T-helper 17 cell (primary cell): ENCODE measurements around the gene SOAT2. TPM values are rescaled to one million over a fixed set of nuclear protein-coding genes. Genes with fewer than 3 reads are reported as not detected.
"Not testable (repeated sequence)": the region's sequence is repeated elsewhere in the genome, so short reads cannot be mapped to it uniquely, and the experiment has no call there.

Source experiments
- ATAC-seq: fragments of 150-1000 bp; cut with Tn5 transposase; 2 replicates; pipeline ENCODE4 v1.10.0; 2021; ENCODE audit warnings: mild to moderate bottlenecking, moderate library complexity
- DNase-seq, 3 donors: peaks; one replicate each; pipeline versions ENCODE4 v3.0.0 to v3.0.0-alpha.2; 2020 to 2021
- H3K9me3 ChIP-seq: one replicate; pipeline ENCODE4 v1.7.0; 2013; ENCODE audit warnings: low read length, mild to moderate bottlenecking; ENCODE audit not compliant: control insufficient read depth, poor library complexity, severe bottlenecking
- H3K27ac Mint-ChIP-seq: one replicate; pipeline ENCODE4 v1.8.0; 2022; ENCODE audit warnings: mild to moderate bottlenecking, moderate library complexity, mixed read lengths
- H3K27me3 Mint-ChIP-seq: one replicate; pipeline ENCODE4 v1.8.0; 2022; ENCODE audit warnings: mixed read lengths
- H3K36me3 Mint-ChIP-seq: one replicate; pipeline ENCODE4 v1.8.0; 2022; ENCODE audit warnings: low read depth, mixed read lengths
- H3K4me1 Mint-ChIP-seq: one replicate; pipeline ENCODE4 v1.8.0; 2022; ENCODE audit warnings: mild to moderate bottlenecking, mixed read lengths
- H3K4me3 Mint-ChIP-seq: one replicate; pipeline ENCODE4 v1.8.0; 2022; ENCODE audit warnings: mild to moderate bottlenecking, moderate library complexity, mixed read lengths
- total RNA-seq, 4 donors: library from RNA in 2 of 4; stranded (reverse) in 2 of 4; gene quantifications; one replicate each; pipeline ENCODE4 v1.2.3 and lab custom pipeline; 2022 to 2026

SOAT2 gene
- total RNA-seq, 2 donors from 2014 or later: 0.83 to 2.5 TPM

GRCh38 chr12:53082637-53083175 lies 20.6 kb upstream of the SOAT2 start:
- DNase-seq: no peak
- H3K36me3 Mint-ChIP-seq: peaks cover 5% of the 10 kb centered on the region
- H3K9me3 ChIP-seq: no peaks in the 10 kb centered on the region
- H3K27me3 Mint-ChIP-seq: peaks cover 13% of the 10 kb centered on the region
- no peak overlapping the region for H3K4me3 Mint-ChIP-seq
- ATAC-seq: no peak
- no peak overlapping the region for H3K27ac Mint-ChIP-seq
- peaks cover 13% of the 10 kb centered on the region for H3K4me1 Mint-ChIP-seq

GRCh38 chr12:53086361-53086760 lies 16.9 kb upstream of the SOAT2 start:
- peaks cover 18% of the 10 kb centered on the region for H3K27me3 Mint-ChIP-seq
- ATAC-seq: no peak
- H3K36me3 Mint-ChIP-seq: peaks cover 2% of the 10 kb centered on the region
- no peak overlapping the region for H3K4me3 Mint-ChIP-seq
- DNase-seq: no peak
- no peaks in the 10 kb centered on the region for H3K9me3 ChIP-seq
- H3K27ac Mint-ChIP-seq: no peak overlapping the region
- H3K4me1 Mint-ChIP-seq: no peaks in the 10 kb centered on the region

GRCh38 chr12:53090105-53090504 lies 13.2 kb upstream of the SOAT2 start:
- DNase-seq (no peak), ATAC-seq (no peak)
- Mint-ChIP-seq H3K4me3 (no peak overlapping the region), H3K36me3 (peaks cover 2% of the 10 kb centered on the region), H3K27me3 (peaks cover 24% of the 10 kb centered on the region), H3K4me1 (peaks cover 4% of the 10 kb centered on the region), H3K27ac (no peak overlapping the region)
- H3K9me3 ChIP-seq: no peaks in the 10 kb centered on the region

- H3K9me3 ChIP-seq: no peaks in the 10 kb centered on the region
- no peak for DNase-seq
- H3K27ac Mint-ChIP-seq: no peak overlapping the region
- no peak overlapping the region for H3K4me3 Mint-ChIP-seq
- H3K27me3 Mint-ChIP-seq: peaks cover 22% of the 10 kb centered on the region
- no peak for ATAC-seq
- peaks cover 4% of the 10 kb centered on the region for H3K4me1 Mint-ChIP-seq
- H3K36me3 Mint-ChIP-seq: peaks cover 2% of the 10 kb centered on the region
Measured at GRCh38 chr12:53090554-53090953, 12.7 kb upstream of the SOAT2 start.

GRCh38 chr12:53091756-53092155 lies 11.5 kb upstream of the SOAT2 start:
- H3K36me3 Mint-ChIP-seq: peaks cover 2% of the 10 kb centered on the region
- H3K27ac Mint-ChIP-seq: no peak overlapping the region
- H3K27me3 Mint-ChIP-seq: peaks cover 16% of the 10 kb centered on the region
- ATAC-seq (no peak), DNase-seq (no peak)
- H3K4me1 Mint-ChIP-seq: peaks cover 5% of the 10 kb centered on the region
- no peaks in the 10 kb centered on the region for H3K9me3 ChIP-seq
- no peak overlapping the region for H3K4me3 Mint-ChIP-seq

- H3K9me3 ChIP-seq: no peaks in the 10 kb centered on the region
- Mint-ChIP-seq H3K4me3 (peak overlapping the region; percentile 36), H3K36me3 (peaks cover 2% of the 10 kb centered on the region), H3K4me1 (peaks cover 20% of the 10 kb centered on the region), H3K27ac (no peak overlapping the region), H3K27me3 (peaks cover 10% of the 10 kb centered on the region)
- DNase-seq (no peak), ATAC-seq (no peak)
Measured at GRCh38 chr12:53093777-53094393, 9.4 kb upstream of the SOAT2 start.

GRCh38 chr12:53094394-53094787 lies 8.9 kb upstream of the SOAT2 start:
- peaks cover 2% of the 10 kb centered on the region for H3K36me3 Mint-ChIP-seq
- no peaks in the 10 kb centered on the region for H3K9me3 ChIP-seq
- ATAC-seq: no peak
- H3K27ac Mint-ChIP-seq: no peak overlapping the region
- H3K4me1 Mint-ChIP-seq: peaks cover 25% of the 10 kb centered on the region
- no peak for DNase-seq
- H3K4me3 Mint-ChIP-seq: peak overlapping the region; percentile 5
- peaks cover 10% of the 10 kb centered on the region for H3K27me3 Mint-ChIP-seq

GRCh38 chr12:53094796-53095595 lies 8.3 kb upstream of the SOAT2 start:
- not testable (repeated sequence) for DNase-seq, H3K27ac Mint-ChIP-seq, H3K9me3 ChIP-seq, H3K36me3 Mint-ChIP-seq, ATAC-seq
- peak overlapping the region; percentile 56 for H3K4me3 Mint-ChIP-seq
- H3K27me3 Mint-ChIP-seq: peaks cover 10% of the 10 kb centered on the region
- peaks cover 26% of the 10 kb centered on the region for H3K4me1 Mint-ChIP-seq

GRCh38 chr12:53095596-53095895 lies 7.7 kb upstream of the SOAT2 start:
- H3K36me3 Mint-ChIP-seq: not testable (repeated sequence)

GRCh38 chr12:53096089-53096741 lies 7.1 kb upstream of the SOAT2 start:
- Mint-ChIP-seq H3K4me1 (peaks cover 26% of the 10 kb centered on the region), H3K27ac (no peak overlapping the region), H3K36me3 (peaks cover 2% of the 10 kb centered on the region), H3K4me3 (peak overlapping the region; percentile 93), H3K27me3 (peaks cover 6% of the 10 kb centered on the region)
- H3K9me3 ChIP-seq: no peaks in the 10 kb centered on the region
- DNase-seq (no peak), ATAC-seq (no peak)

More at GRCh38 chr12:53095596-53095895, 7.7 kb upstream of the SOAT2 start:
- not testable (repeated sequence) for H3K9me3 ChIP-seq, H3K27ac Mint-ChIP-seq, ATAC-seq, H3K27me3 Mint-ChIP-seq, DNase-seq
- Mint-ChIP-seq H3K4me3 (peak overlapping the region; percentile 56), H3K4me1 (peaks cover 26% of the 10 kb centered on the region)

- H3K4me3 Mint-ChIP-seq: peak overlapping the region; percentile 93
- ATAC-seq (no peak), DNase-seq (no peak)
- H3K27me3 Mint-ChIP-seq: peaks cover 3% of the 10 kb centered on the region
- peaks cover 2% of the 10 kb centered on the region for H3K36me3 Mint-ChIP-seq
- no peaks in the 10 kb centered on the region for H3K9me3 ChIP-seq
- H3K27ac Mint-ChIP-seq: peak overlapping the region; percentile 87
- peaks cover 26% of the 10 kb centered on the region for H3K4me1 Mint-ChIP-seq
Measured at GRCh38 chr12:53096759-53097158, 6.5 kb upstream of the SOAT2 start.

- Mint-ChIP-seq H3K27ac (peak overlapping the region; percentile 87), H3K36me3 (peaks cover 2% of the 10 kb centered on the region), H3K4me1 (peaks cover 27% of the 10 kb centered on the region), H3K4me3 (peak overlapping the region; percentile 93), H3K27me3 (no peaks in the 10 kb centered on the region)
- ATAC-seq (no peak), DNase-seq (no peak)
- H3K9me3 ChIP-seq: no peaks in the 10 kb centered on the region
Measured at GRCh38 chr12:53097207-53097563, 6.1 kb upstream of the SOAT2 start.

- no peaks in the 10 kb centered on the region for H3K9me3 ChIP-seq
- peak within 1 kb of the TSS; percentile 87 for H3K27ac Mint-ChIP-seq
- no peaks in the 10 kb centered on the region for H3K27me3 Mint-ChIP-seq
- H3K4me1 Mint-ChIP-seq: peaks cover 32% of the 10 kb centered on the region
- H3K36me3 Mint-ChIP-seq: peaks cover 2% of the 10 kb centered on the region
- peak within 1 kb of the TSS; percentile 93 for H3K4me3 Mint-ChIP-seq
- peak; percentile 67 for ATAC-seq
- DNase-seq: peak; percentile 22 to 53 (median 52)
Measured at GRCh38 chr12:53097564-53098353, 5.5 kb upstream of the SOAT2 start, which contains the start of gene IGFBP6. Gene IGFBP6, plus strand, starts transcription at chr12:53097667. Its CDS starts 51 bp downstream, at chr12:53097718.
